Ishikawa (cell line): ENCODE measurements around the gene BDH1.

Experiments
- CEBPB ChIP-seq: IDR thresholded peaks from 2 replicates; pipeline ENCODE4 v1.6.1; 2012
- CREB1 ChIP-seq: IDR thresholded peaks from 2 replicates; pipeline ENCODE4 v1.6.1; 2012; ENCODE audit warnings: low read depth
- EGR1 ChIP-seq: IDR thresholded peaks from 2 replicates; pipeline ENCODE4 v1.6.1; 2012
- EP300 ChIP-seq: IDR thresholded peaks from 2 replicates; pipeline ENCODE4 v1.6.1; 2012; ENCODE audit warnings: borderline replicate concordance
- FOXM1 ChIP-seq: IDR thresholded peaks from 2 replicates; pipeline ENCODE4 v1.6.1; 2012; ENCODE audit warnings: low read depth, borderline replicate concordance
- NFIC ChIP-seq: IDR thresholded peaks from 2 replicates; pipeline ENCODE4 v1.6.1; 2012
- RAD21 ChIP-seq: IDR thresholded peaks from 2 replicates; pipeline ENCODE4 v1.6.1; 2012; ENCODE audit warnings: low read depth
- TAF1 ChIP-seq: IDR thresholded peaks from 2 replicates; pipeline ENCODE4 v1.6.1; 2012; ENCODE audit warnings: low read depth, mild to moderate bottlenecking
- TCF12 ChIP-seq: IDR thresholded peaks from 2 replicates; pipeline ENCODE4 v1.6.1; 2012; ENCODE audit warnings: low read depth
- TEAD4 ChIP-seq: IDR thresholded peaks from 2 replicates; pipeline ENCODE4 v1.6.1; 2012
- YY1 ChIP-seq: IDR thresholded peaks from 2 replicates; pipeline ENCODE4 v1.6.1; 2012; ENCODE audit warnings: low read depth
- ZBTB7A ChIP-seq: IDR thresholded peaks from 2 replicates; pipeline ENCODE4 v1.6.1; 2012; ENCODE audit warnings: low read depth
- TF ChIP-seq, protein P1 (sequence below): IDR thresholded peaks from 2 replicates; pipeline ENCODE4 v1.6.1; 2012
- TF ChIP-seq, protein P2 (sequence below): IDR thresholded peaks from 2 replicates; pipeline ENCODE4 v1.6.1; 2012
- TF ChIP-seq, protein P3 (sequence below): IDR thresholded peaks from 2 replicates; pipeline ENCODE4 v1.6.1; 2012; ENCODE audit warnings: low read depth, mild to moderate bottlenecking

The BDH1 gene

DNA sequence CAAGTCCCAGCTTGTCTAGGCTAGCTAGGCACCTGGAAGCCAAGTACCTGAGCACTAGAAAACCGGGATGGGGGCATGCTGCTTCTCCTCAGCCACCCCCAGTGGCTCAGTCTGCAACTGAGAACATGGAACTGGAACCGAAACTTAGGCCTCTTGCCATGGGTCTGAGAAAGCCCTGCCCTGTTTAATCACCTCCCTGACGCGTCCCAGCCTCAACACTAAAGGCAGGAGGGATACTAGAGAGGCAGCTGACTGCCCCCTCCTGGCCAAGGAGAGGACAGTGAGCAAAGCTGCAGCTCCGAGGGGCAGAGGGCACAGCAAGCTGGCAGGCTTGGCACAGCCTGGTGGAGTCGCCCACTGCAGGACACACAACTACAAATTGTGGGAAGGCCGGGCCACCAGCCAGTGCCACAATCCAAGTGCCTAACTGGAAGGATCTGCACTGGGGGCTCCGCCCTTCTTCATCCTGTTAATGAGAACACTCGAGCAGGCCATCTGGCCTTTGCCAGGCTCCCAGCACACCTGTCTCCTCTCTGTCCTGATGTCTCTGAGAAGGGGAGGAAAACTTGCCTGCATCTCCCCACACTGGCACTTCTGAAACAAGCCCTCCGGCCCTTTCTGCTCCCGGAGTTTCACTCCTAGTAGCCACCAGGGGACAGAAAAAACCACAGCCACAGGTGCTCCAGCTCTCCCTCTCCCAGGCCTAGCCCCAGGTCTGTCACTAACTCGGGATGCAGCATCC lies 53.7 kb downstream of the BDH1 start:
- TF ChIP-seq NFIC (no peak), RAD21 (peak; percentile 89), TEAD4 (no peak)

DNA sequence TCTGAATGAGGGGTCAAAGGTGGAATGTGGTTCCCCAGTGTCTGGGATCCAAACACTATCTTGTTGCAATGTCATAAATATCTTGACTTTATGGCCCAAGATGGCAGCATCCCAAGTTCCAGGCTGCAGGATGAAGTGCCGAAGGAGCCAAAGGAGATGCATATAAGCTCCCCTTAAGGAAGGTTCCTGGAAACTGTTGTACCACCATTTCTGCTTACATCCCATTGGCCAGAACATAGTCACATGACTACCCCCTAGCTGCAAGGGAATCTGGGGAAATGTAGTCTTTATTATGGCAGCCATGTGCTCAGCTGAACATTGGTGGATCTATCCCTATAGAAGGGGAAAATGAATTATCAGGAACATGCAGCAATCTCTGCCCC lies 54.3 kb downstream of the BDH1 start:
- TF ChIP-seq YY1 (peak; percentile 73), ZBTB7A (no peak), TEAD4 (no peak), FOXM1 (no peak)
- TF ChIP-seq, protein P1, sequence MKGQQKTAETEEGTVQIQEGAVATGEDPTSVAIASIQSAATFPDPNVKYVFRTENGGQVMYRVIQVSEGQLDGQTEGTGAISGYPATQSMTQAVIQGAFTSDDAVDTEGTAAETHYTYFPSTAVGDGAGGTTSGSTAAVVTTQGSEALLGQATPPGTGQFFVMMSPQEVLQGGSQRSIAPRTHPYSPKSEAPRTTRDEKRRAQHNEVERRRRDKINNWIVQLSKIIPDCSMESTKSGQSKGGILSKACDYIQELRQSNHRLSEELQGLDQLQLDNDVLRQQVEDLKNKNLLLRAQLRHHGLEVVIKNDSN, result peak; percentile 92
- TF ChIP-seq, protein P2, sequence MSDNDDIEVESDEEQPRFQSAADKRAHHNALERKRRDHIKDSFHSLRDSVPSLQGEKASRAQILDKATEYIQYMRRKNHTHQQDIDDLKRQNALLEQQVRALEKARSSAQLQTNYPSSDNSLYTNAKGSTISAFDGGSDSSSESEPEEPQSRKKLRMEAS, result peak; percentile 45; the same call in 1 of the 2 replicates

DNA sequence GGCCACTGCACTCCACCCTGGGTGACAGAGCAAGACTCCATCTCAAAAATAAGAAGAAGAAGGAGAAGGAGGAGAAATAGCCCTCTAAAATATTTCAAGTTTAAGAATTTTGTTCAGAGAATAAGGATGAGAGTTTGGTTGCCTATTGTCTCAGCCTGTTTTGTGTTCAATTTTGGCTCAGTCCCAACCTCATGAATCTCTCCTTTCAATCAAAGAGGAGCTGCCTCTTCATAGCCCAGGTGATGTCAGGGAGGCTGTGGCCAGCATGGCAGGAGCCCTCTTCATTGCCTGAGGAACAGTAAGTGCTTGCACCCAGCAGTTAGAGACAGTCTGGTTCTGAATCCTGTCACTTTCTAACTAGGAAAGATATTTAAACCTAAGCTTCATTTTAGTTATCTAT lies 55.0 kb downstream of the BDH1 start:
- TF ChIP-seq EGR1, result no peak
- TF ChIP-seq, protein P1, result no peak
- no peak for TF ChIP-seq ZBTB7A
- TF ChIP-seq FOXM1, result no peak
- TF ChIP-seq YY1, result no peak
- TF ChIP-seq, protein P3, sequence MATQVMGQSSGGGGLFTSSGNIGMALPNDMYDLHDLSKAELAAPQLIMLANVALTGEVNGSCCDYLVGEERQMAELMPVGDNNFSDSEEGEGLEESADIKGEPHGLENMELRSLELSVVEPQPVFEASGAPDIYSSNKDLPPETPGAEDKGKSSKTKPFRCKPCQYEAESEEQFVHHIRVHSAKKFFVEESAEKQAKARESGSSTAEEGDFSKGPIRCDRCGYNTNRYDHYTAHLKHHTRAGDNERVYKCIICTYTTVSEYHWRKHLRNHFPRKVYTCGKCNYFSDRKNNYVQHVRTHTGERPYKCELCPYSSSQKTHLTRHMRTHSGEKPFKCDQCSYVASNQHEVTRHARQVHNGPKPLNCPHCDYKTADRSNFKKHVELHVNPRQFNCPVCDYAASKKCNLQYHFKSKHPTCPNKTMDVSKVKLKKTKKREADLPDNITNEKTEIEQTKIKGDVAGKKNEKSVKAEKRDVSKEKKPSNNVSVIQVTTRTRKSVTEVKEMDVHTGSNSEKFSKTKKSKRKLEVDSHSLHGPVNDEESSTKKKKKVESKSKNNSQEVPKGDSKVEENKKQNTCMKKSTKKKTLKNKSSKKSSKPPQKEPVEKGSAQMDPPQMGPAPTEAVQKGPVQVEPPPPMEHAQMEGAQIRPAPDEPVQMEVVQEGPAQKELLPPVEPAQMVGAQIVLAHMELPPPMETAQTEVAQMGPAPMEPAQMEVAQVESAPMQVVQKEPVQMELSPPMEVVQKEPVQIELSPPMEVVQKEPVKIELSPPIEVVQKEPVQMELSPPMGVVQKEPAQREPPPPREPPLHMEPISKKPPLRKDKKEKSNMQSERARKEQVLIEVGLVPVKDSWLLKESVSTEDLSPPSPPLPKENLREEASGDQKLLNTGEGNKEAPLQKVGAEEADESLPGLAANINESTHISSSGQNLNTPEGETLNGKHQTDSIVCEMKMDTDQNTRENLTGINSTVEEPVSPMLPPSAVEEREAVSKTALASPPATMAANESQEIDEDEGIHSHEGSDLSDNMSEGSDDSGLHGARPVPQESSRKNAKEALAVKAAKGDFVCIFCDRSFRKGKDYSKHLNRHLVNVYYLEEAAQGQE, result no peak
- no peak for TF ChIP-seq EP300
- no peak for TF ChIP-seq TEAD4
- no peak for TF ChIP-seq NFIC
- TF ChIP-seq CREB1, result no peak
- TF ChIP-seq, protein P2, result no peak
- TF ChIP-seq CEBPB, result no peak
- TF ChIP-seq RAD21, result no peak
- TF ChIP-seq TCF12, result no peak
- TF ChIP-seq TAF1, result no peak

DNA sequence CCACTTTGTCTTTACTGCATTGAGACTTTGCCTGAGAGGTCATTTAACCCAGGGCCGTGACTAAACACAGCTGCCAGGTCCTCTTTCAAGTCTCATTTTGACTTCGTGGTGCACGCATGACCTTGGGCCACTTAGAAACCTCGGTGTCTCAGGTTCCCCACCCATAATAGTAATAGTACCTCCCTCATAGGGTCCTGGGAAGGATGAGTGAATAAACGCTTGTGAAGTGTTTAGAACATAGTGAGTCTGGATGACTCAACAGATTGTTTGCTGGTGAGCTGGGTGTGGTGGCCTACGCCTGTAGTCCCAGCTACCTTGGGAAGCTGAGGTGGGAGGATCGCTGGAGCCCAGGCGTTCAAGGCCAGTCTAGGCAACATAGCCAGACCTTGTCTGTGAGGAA lies 56.3 kb downstream of the BDH1 start:
- no peak for TF ChIP-seq ZBTB7A
- TF ChIP-seq EP300, result no peak
- TF ChIP-seq TAF1, result no peak
- TF ChIP-seq, protein P3, result no peak
- TF ChIP-seq FOXM1, result no peak
- no peak for TF ChIP-seq RAD21
- TF ChIP-seq TEAD4, result no peak
- TF ChIP-seq CEBPB, result no peak
- no peak for TF ChIP-seq YY1
- TF ChIP-seq EGR1, result no peak
- TF ChIP-seq, protein P2, result no peak
- TF ChIP-seq, protein P1, result no peak
- no peak for TF ChIP-seq NFIC
- no peak for TF ChIP-seq TCF12
- TF ChIP-seq CREB1, result no peak

DNA sequence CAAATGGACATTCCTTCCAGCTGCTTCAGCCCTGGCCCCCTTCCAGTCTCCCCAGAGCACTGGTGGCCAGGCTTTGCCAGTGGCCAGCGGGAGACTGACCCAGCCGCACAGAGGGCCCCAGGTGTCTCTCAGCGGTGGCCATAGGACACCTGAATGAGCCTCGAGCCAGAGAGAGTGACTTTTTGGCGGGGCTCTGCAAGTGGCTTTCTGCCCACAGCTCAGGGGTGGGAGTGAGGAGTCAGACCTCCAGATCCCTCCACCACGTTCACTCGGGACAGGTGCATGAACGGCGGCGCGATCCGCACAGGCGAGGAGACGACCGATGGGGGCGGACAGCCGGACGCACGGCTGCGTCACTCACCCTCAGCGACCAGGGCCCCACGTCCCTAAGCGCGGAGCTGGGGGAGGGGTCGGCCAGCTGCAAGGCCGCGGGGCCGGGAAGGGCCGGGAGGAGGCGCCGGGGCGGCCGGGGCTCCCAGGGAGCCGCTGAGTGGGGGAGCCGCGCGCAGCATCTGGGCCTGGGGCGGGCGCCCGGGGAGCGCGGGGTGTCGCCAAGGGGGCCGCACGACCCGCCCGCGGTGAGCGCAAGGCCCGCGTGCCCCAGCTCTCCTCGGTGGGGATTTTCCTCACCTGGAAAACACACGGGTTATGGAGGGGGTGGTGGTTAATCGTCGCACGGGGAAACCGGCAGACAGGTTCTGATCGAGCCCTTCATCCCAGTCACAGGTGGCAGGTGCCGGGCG lies 57.1 kb downstream of the BDH1 start:
- no peak for TF ChIP-seq FOXM1
- TF ChIP-seq, protein P2, result no peak
- TF ChIP-seq, protein P1, result no peak
- TF ChIP-seq ZBTB7A, result no peak
- TF ChIP-seq EP300, result no peak
- no peak for TF ChIP-seq EGR1
- TF ChIP-seq CEBPB, result no peak
- TF ChIP-seq TEAD4, result no peak
- no peak for TF ChIP-seq TAF1
- TF ChIP-seq TCF12, result no peak
- TF ChIP-seq RAD21, result no peak
- TF ChIP-seq YY1, result no peak
- TF ChIP-seq CREB1, result no peak
- TF ChIP-seq, protein P3, result no peak
- TF ChIP-seq NFIC, result no peak
